ENCODE measurements around the gene HERPUD1. TPM values are rescaled to one million over a fixed set of nuclear protein-coding genes. Genes with fewer than 3 reads are reported as not detected.

The HERPUD1 gene
- total RNA-seq, 2 experiments from 2014 or later = 217 to 227 TPM

GRCh38 chr16:56896244-56896643, 35.7 kb upstream of the HERPUD1 start:
- peaks cover 0 to 5% of the 10 kb centered on the region in 2 experiments for H3K9me3 ChIP-seq (ENCODE audit: control insufficient read depth in 1 of 2, insufficient read depth in 1 of 2, low read length in 2 of 2)
- ChIA-PET CTCF (no interaction called here), POLR2A (no interaction called here)
- Mint-ChIP-seq H3K27me3 (no peaks in the 10 kb centered on the region), H3K9me3 (no peaks in the 10 kb centered on the region), H3K4me3 (no peak overlapping the region), H3K27ac (no peak overlapping the region), H3K4me1 (ENCODE audit: low read depth) (peaks cover 18% of the 10 kb centered on the region), H3K36me3 (ENCODE audit: low read depth) (no peaks in the 10 kb centered on the region)
- ATAC-seq (ENCODE audit: poor library complexity) (no peak), DNase-seq (no peak)
- peaks cover 13% of the 10 kb centered on the region for H3K4me1 ChIP-seq (ENCODE audit: insufficient read depth, low read length)
- no peaks in the 10 kb centered on the region for H3K36me3 ChIP-seq (ENCODE audit: insufficient read depth, low read length)
- no peak overlapping the region for H3K27ac ChIP-seq (ENCODE audit: low read depth in 1 of 2, low read length in 2 of 2)
- intact Hi-C loops (cut with DNase I, micrococcal nuclease) = no loop called here
- H3K4me3 ChIP-seq (ENCODE audit: low read length) = no peak overlapping the region
- no peaks in the 10 kb centered on the region for H3K27me3 ChIP-seq (ENCODE audit: control insufficient read depth in 1 of 2, insufficient read depth in 2 of 2, low read length in 2 of 2)
- TF ChIP-seq CTCF (IDR thresholded peaks at IDR 0.05) = no peak

GRCh38 chr16:56897026-56897799, 34.7 kb upstream of the HERPUD1 start:
- CTCF ChIA-PET = no interaction called here
- no peaks in the 10 kb centered on the region for H3K27me3 ChIP-seq (ENCODE audit: control insufficient read depth in 1 of 2, insufficient read depth in 2 of 2, low read length in 2 of 2)
- no peak overlapping the region for H3K27ac Mint-ChIP-seq
- H3K36me3 ChIP-seq (ENCODE audit: insufficient read depth, low read length) = no peaks in the 10 kb centered on the region
- H3K9me3 Mint-ChIP-seq = no peaks in the 10 kb centered on the region
- peaks cover 0 to 5% of the 10 kb centered on the region in 2 experiments for H3K9me3 ChIP-seq (ENCODE audit: control insufficient read depth in 1 of 2, insufficient read depth in 1 of 2, low read length in 2 of 2)
- no peaks in the 10 kb centered on the region for H3K36me3 Mint-ChIP-seq (ENCODE audit: low read depth)
- POLR2A ChIA-PET = no interaction called here
- H3K27me3 Mint-ChIP-seq = no peaks in the 10 kb centered on the region
- no peak overlapping the region for H3K27ac ChIP-seq (ENCODE audit: low read depth in 1 of 2, low read length in 2 of 2)
- ATAC-seq (ENCODE audit: poor library complexity) = no peak
- no peak for TF ChIP-seq CTCF (IDR thresholded peaks at IDR 0.05)
- no peak overlapping the region for H3K4me3 Mint-ChIP-seq
- intact Hi-C loops (cut with DNase I, micrococcal nuclease) = no loop called here
- peaks cover 18% of the 10 kb centered on the region for H3K4me1 Mint-ChIP-seq (ENCODE audit: low read depth)
- H3K4me3 ChIP-seq (ENCODE audit: low read length) = no peak overlapping the region
- no peak for DNase-seq
- peaks cover 13% of the 10 kb centered on the region for H3K4me1 ChIP-seq (ENCODE audit: insufficient read depth, low read length)

- TF ChIP-seq CTCF (IDR thresholded peaks at IDR 0.05) = no peak
- Histone ChIP-seq H3K4me3 (ENCODE audit: low read length) (no peak overlapping the region), H3K4me1 (ENCODE audit: insufficient read depth, low read length) (peaks cover 13% of the 10 kb centered on the region), H3K27ac (ENCODE audit: low read depth in 1 of 2, low read length in 2 of 2) (no peak overlapping the region), H3K27me3 (ENCODE audit: control insufficient read depth in 1 of 2, insufficient read depth in 2 of 2, low read length in 2 of 2) (no peaks in the 10 kb centered on the region), H3K36me3 (ENCODE audit: insufficient read depth, low read length) (no peaks in the 10 kb centered on the region), H3K9me3 (ENCODE audit: control insufficient read depth in 1 of 2, insufficient read depth in 1 of 2, low read length in 2 of 2) (no peaks in the 10 kb centered on the region)
- no peaks in the 10 kb centered on the region for H3K9me3 Mint-ChIP-seq
- ATAC-seq (ENCODE audit: poor library complexity) (no peak), DNase-seq (peak in 3 of 14 experiments; percentile 11 to 35 (median 28))
- no peak overlapping the region for H3K4me3 Mint-ChIP-seq
- no peaks in the 10 kb centered on the region for H3K36me3 Mint-ChIP-seq (ENCODE audit: low read depth)
- peaks cover 18% of the 10 kb centered on the region for H3K4me1 Mint-ChIP-seq (ENCODE audit: low read depth)
- intact Hi-C loops (cut with DNase I, micrococcal nuclease) = no loop called here
- POLR2A ChIA-PET = no interaction called here
- no peak overlapping the region for H3K27ac Mint-ChIP-seq
- CTCF ChIA-PET = no interaction called here
- no peaks in the 10 kb centered on the region for H3K27me3 Mint-ChIP-seq
These were observed 33.1 kb upstream of the HERPUD1 start for GRCh38 chr16:56898847-56899246.

Data from CD4-positive, alpha-beta T cell (primary cell).